Lung (tissue), 12 donors: ENCODE results near the gene ALX4. TPM values are rescaled to one million over a fixed set of nuclear protein-coding genes. Genes with fewer than 3 reads are reported as not detected.

ENCODE experiments used
- ATAC-seq: fragments of 200-7000 bp; cut with Tn5 transposase; one replicate; pipeline ENCODE4 v1.9.1; 2020; ENCODE audit warnings: moderate number of reproducible peaks; ENCODE audit not compliant: insufficient read depth, low FRiP score
- DNase-seq, 3 donors: peaks; one replicate each; pipeline ENCODE4 v3.0.0-alpha.2; 2013 to 2017
- H3K27ac ChIP-seq, 2 donors: one replicate each; pipeline ENCODE4 v1.5.1; 2013; ENCODE audit warnings: mild to moderate bottlenecking in 2 of 2, moderate library complexity in 2 of 2, control low read depth in 1 of 2, inconsistent platforms in 1 of 2, low read depth in 1 of 2, low read length in 1 of 2
- H3K27me3 ChIP-seq, 3 donors: one replicate each; pipeline ENCODE4 v1.5.1; 2013; ENCODE audit warnings: low read length in 2 of 3; ENCODE audit not compliant: control insufficient read depth in 3 of 3, insufficient read depth in 3 of 3
- H3K36me3 ChIP-seq, 4 donors: one replicate each; pipeline ENCODE4 v1.5.1; 2013; ENCODE audit warnings: low read length in 4 of 4, mild to moderate bottlenecking in 1 of 4, moderate library complexity in 1 of 4; ENCODE audit not compliant: control insufficient read depth in 4 of 4, insufficient read depth in 4 of 4
- H3K4me1 ChIP-seq, 5 donors: one replicate each; pipeline ENCODE4 v1.5.1; 2013; ENCODE audit warnings: low read length in 5 of 5, mild to moderate bottlenecking in 2 of 5, moderate library complexity in 1 of 5; ENCODE audit not compliant: control insufficient read depth in 5 of 5, insufficient read depth in 5 of 5
- H3K4me3 ChIP-seq: one replicate; pipeline ENCODE4 v1.5.1; 2013; ENCODE audit warnings: mild to moderate bottlenecking, control low read depth, moderate library complexity
- H3K9ac ChIP-seq, 2 donors: one replicate each; pipeline ENCODE4 v1.5.1; 2013; ENCODE audit warnings: low read length in 2 of 2, control low read depth in 1 of 2; ENCODE audit not compliant: insufficient read depth in 1 of 2
- H3K9me3 ChIP-seq, 4 donors: one replicate each; pipeline ENCODE4 v1.5.1; 2013; ENCODE audit warnings: low read length in 3 of 4, mild to moderate bottlenecking in 1 of 4, moderate library complexity in 1 of 4; ENCODE audit not compliant: control insufficient read depth in 4 of 4, insufficient read depth in 3 of 4
- CTCF ChIP-seq: IDR thresholded peaks from 2 replicates; pipeline ENCODE4 v1.5.1; 2012; ENCODE audit warnings: mild to moderate bottlenecking; ENCODE audit errors: control extremely low read depth, extremely low read depth
- WGBS, 2 donors: extraction: QIAGEN DNeasy Blood & Tissue Kit; methylation state at CpG; one replicate each; pipeline ENCODE4 v1.1.7; 2013; 5-methylcytosine and 5-hydroxymethylcytosine counted together
- polyA plus RNA-seq, 2 donors: library from polyadenylated mRNA; stranded (reverse); fragments of 200-250 nt; gene quantifications; one replicate each; pipeline ENCODE4 v1.2.1, GENCODE V29; 2013
- total RNA-seq, 2 donors: library from RNA; depleted of rRNA in 1 of 2; stranded (reverse); fragments of >200 nt in 1 of 2; gene quantifications; one replicate each; pipeline ENCODE4 v1.2.1, GENCODE V29; 2014 to 2021
- donor health status: control.
- donor health status: control.
- donor health status: Bipolar disorder and iron deficiency.
- donor health status: healthy.
- donor health status: DM: yes; HTN: yes; CAD: no.

ALX4 gene
- total and polyA plus RNA-seq, 4 donors: 0.01 to 0.06 TPM; not detected in 2

- Histone ChIP-seq H3K27me3 (no peaks in the 10 kb centered on the region), H3K9me3 (no peaks in the 10 kb centered on the region), H3K4me1 (no peaks in the 10 kb centered on the region), H3K36me3 (no peaks in the 10 kb centered on the region), H3K9ac (no peak overlapping the region), H3K27ac (no peak overlapping the region), H3K4me3 (no peak overlapping the region)
- ATAC-seq (no peak), DNase-seq (no peak)
- 86 to 91% methylated on average over 14 of the region's 14 CpGs for WGBS, 2 donors
- no peak for TF ChIP-seq CTCF
Observed at GRCh38 chr11:44261800-44262591, 47.9 kb downstream of the ALX4 start.

- H3K36me3 ChIP-seq: no peaks in the 10 kb centered on the region
- TF ChIP-seq CTCF: no peak
- H3K4me3 ChIP-seq: no peak overlapping the region
- H3K27me3 ChIP-seq: no peaks in the 10 kb centered on the region
- no peaks in the 10 kb centered on the region for H3K9me3 ChIP-seq
- DNase-seq (no peak), ATAC-seq (no peak)
- no peak overlapping the region for H3K27ac ChIP-seq
- H3K9ac ChIP-seq: no peak overlapping the region
- 80% methylated on average over 4 of the region's 4 CpGs for WGBS, 2 donors
- peaks cover 0 to 8% (median 0%) of the 10 kb centered on the region in 5 donors for H3K4me1 ChIP-seq
Observed at GRCh38 chr11:44260081-44260480, 49.9 kb downstream of the ALX4 start.

GRCh38 chr11:44258839-44259420, 51.0 kb downstream of the ALX4 start:
- H3K4me3 ChIP-seq: no peak overlapping the region
- DNase-seq (no peak), ATAC-seq (no peak)
- no peaks in the 10 kb centered on the region for H3K36me3 ChIP-seq
- H3K27ac ChIP-seq: no peak overlapping the region
- H3K27me3 ChIP-seq: no peaks in the 10 kb centered on the region
- WGBS, 2 donors: 84 to 87% methylated on average over 5 of the region's 5 CpGs
- no peak for TF ChIP-seq CTCF
- H3K9me3 ChIP-seq: peaks cover 0 to 2% (median 0%) of the 10 kb centered on the region in 4 donors
- no peak overlapping the region for H3K9ac ChIP-seq
- H3K4me1 ChIP-seq: peaks cover 0 to 8% (median 0%) of the 10 kb centered on the region in 5 donors
